Breast epithelium (tissue), 3 donors: Measurements from ENCODE around the gene EDRF1.

Source experiments
- CTCF ChIP-seq, 3 donors: fragments of 450-650 bp; IDR thresholded peaks; one replicate each; pipeline ENCODE4 v1.5.1; 2016 to 2017; ENCODE audit warnings: antibody characterized with exemption in 3 of 3, mild to moderate bottlenecking in 3 of 3, moderate library complexity in 3 of 3
- POLR2A ChIP-seq: fragments of 450-650 bp; IDR thresholded peaks from one replicate; pipeline ENCODE4 v1.6.1; 2016; ENCODE audit warnings: antibody characterized with exemption, mild to moderate bottlenecking, moderate library complexity
- POLR2AphosphoS5 ChIP-seq, 3 donors: sonication (generic); formaldehyde crosslinking; IDR thresholded peaks; one replicate each; pipeline ENCODE4 v1.6.1; 2017; ENCODE audit warnings: antibody characterized with exemption in 3 of 3

- TF ChIP-seq CTCF (IDR thresholded peaks at IDR 0.05) (no peak), POLR2A (no peak), POLR2AphosphoS5 (IDR thresholded peaks at IDR 0.05) (no peak)
Measured at GRCh38 chr10:125708971-125709503, 10.5 kb upstream of the EDRF1 start.
